GM23338 (cell line): ENCODE measurements around the gene DPP10.

Source experiments
- CREB1 ChIP-seq: fragments of 250-450 bp; sonication (Bioruptor Pico); IDR thresholded peaks from 2 replicates; pipeline ENCODE4 v1.5.0; 2020; ENCODE audit warnings: low read depth, mild to moderate bottlenecking, moderate library complexity
- CTCF ChIP-seq, 2 experiments: fragments of 200-600 bp in 1 of 2; sonication (generic) in 1 of 2; conservative IDR thresholded peaks; 2 replicates each; pipeline versions ENCODE4 v1.5.1 to v1.6.1; 2016 to 2017; ENCODE audit warnings: antibody characterized with exemption in 2 of 2, low read depth in 2 of 2, mild to moderate bottlenecking in 2 of 2, moderate library complexity in 1 of 2
- EZH2 ChIP-seq: fragments of 200-600 bp; sonication (generic); IDR thresholded peaks from one replicate; pipeline ENCODE4 v1.8.0; 2017; ENCODE audit warnings: antibody characterized with exemption, mild to moderate bottlenecking, low read depth; ENCODE audit not compliant: unreplicated experiment
- EZH2phosphoT487 ChIP-seq: fragments of 200-600 bp; sonication (generic); IDR thresholded peaks from one replicate; pipeline ENCODE4 v1.8.1; 2018; ENCODE audit warnings: antibody characterized with exemption; ENCODE audit not compliant: unreplicated experiment
- JUNB ChIP-seq: IDR thresholded peaks from one replicate; pipeline ENCODE4 v1.6.1; 2016; ENCODE audit warnings: antibody characterized with exemption; ENCODE audit not compliant: unreplicated experiment
- POLR2AphosphoS5 ChIP-seq: IDR thresholded peaks from 2 replicates; pipeline ENCODE4 v1.6.1; 2016; ENCODE audit warnings: antibody characterized with exemption, low read depth
- STAT1 ChIP-seq: IDR thresholded peaks from one replicate; pipeline ENCODE4 v1.6.1; 2016; ENCODE audit warnings: antibody characterized with exemption; ENCODE audit not compliant: unreplicated experiment
- ZNF114 ChIP-seq: fragments of 250-450 bp; sonication (Bioruptor Pico); IDR thresholded peaks from 2 replicates; pipeline ENCODE4 v1.5.0; 2020; ENCODE audit warnings: mild to moderate bottlenecking, moderate library complexity
- ZNF331 ChIP-seq: fragments of 250-450 bp; sonication (Bioruptor Pico); IDR thresholded peaks from 2 replicates; pipeline ENCODE4 v1.5.0; 2020; ENCODE audit warnings: low read depth, mild to moderate bottlenecking, moderate library complexity
- TF ChIP-seq, protein P1 (sequence below): IDR thresholded peaks from one replicate; pipeline ENCODE4 v1.6.1; 2018; ENCODE audit warnings: antibody characterized with exemption; ENCODE audit not compliant: unreplicated experiment
- TF ChIP-seq, protein P2 (sequence below): IDR thresholded peaks from 2 replicates; pipeline ENCODE4 v1.6.1; 2016; ENCODE audit warnings: antibody characterized with exemption

DNA sequence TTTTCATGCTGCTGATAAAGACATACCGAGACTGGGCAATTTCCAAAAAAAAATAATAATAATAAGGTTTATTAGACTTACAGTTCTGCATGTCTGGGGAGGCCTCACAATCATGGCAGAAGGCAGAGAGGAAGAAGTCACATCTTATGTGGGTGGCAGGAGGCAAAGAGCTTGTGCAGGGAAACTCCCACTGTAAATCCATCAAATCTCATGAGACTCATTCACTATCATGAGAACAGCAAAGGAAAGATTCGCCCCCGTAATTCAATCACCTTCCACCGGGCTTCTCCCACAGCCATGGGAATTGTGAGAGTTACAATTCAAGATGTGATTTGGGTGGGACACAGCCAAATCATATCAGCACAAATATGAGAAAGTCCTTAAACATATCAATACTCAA, 1314.8 kb downstream of the DPP10 start:
- TF ChIP-seq CTCF (conservative IDR thresholded peaks at IDR 0.05; ENCODE audit: low read depth in 2 of 2), result no peak
- no peak for TF ChIP-seq POLR2AphosphoS5
- no peak for TF ChIP-seq ZNF331 (CRISPR knock-in tag)
- TF ChIP-seq CREB1 (CRISPR knock-in tag), result no peak
- no peak for TF ChIP-seq EZH2
- no peak for TF ChIP-seq STAT1
- TF ChIP-seq, protein P1, sequence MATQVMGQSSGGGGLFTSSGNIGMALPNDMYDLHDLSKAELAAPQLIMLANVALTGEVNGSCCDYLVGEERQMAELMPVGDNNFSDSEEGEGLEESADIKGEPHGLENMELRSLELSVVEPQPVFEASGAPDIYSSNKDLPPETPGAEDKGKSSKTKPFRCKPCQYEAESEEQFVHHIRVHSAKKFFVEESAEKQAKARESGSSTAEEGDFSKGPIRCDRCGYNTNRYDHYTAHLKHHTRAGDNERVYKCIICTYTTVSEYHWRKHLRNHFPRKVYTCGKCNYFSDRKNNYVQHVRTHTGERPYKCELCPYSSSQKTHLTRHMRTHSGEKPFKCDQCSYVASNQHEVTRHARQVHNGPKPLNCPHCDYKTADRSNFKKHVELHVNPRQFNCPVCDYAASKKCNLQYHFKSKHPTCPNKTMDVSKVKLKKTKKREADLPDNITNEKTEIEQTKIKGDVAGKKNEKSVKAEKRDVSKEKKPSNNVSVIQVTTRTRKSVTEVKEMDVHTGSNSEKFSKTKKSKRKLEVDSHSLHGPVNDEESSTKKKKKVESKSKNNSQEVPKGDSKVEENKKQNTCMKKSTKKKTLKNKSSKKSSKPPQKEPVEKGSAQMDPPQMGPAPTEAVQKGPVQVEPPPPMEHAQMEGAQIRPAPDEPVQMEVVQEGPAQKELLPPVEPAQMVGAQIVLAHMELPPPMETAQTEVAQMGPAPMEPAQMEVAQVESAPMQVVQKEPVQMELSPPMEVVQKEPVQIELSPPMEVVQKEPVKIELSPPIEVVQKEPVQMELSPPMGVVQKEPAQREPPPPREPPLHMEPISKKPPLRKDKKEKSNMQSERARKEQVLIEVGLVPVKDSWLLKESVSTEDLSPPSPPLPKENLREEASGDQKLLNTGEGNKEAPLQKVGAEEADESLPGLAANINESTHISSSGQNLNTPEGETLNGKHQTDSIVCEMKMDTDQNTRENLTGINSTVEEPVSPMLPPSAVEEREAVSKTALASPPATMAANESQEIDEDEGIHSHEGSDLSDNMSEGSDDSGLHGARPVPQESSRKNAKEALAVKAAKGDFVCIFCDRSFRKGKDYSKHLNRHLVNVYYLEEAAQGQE, result no peak
- TF ChIP-seq ZNF114 (CRISPR knock-in tag), result no peak
- TF ChIP-seq EZH2phosphoT487, result no peak
- TF ChIP-seq, protein P2, sequence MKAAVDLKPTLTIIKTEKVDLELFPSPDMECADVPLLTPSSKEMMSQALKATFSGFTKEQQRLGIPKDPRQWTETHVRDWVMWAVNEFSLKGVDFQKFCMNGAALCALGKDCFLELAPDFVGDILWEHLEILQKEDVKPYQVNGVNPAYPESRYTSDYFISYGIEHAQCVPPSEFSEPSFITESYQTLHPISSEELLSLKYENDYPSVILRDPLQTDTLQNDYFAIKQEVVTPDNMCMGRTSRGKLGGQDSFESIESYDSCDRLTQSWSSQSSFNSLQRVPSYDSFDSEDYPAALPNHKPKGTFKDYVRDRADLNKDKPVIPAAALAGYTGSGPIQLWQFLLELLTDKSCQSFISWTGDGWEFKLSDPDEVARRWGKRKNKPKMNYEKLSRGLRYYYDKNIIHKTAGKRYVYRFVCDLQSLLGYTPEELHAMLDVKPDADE, result no peak
- no peak for TF ChIP-seq JUNB
